Heart right ventricle (tissue), 16 donors: ENCODE results near the gene SCUBE1. TPM values are rescaled to one million over a fixed set of nuclear protein-coding genes. Genes with fewer than 3 reads are reported as not detected.

Experiments
- ATAC-seq, 8 donors: fragments of 200-7000 bp; cut with Tn5 transposase; one replicate each; pipeline ENCODE4 v1.9.1; 2020; ENCODE audit warnings: mild to moderate bottlenecking in 8 of 8, moderate library complexity in 8 of 8, moderate number of reproducible peaks in 1 of 8
- DNase-seq, 2 donors: peaks; one replicate each; pipeline ENCODE4 v3.0.0-alpha.2; 2020
- H3K27ac ChIP-seq, 10 donors: fragments of 200-600 bp; sonication (generic) in 2 of 10; one replicate each; pipeline versions ENCODE4 v1.5.0 to v1.8.0; 2020 to 2022; ENCODE audit warnings: mild to moderate bottlenecking in 3 of 10
- H3K27me3 ChIP-seq, 7 donors: fragments of 200-600 bp; one replicate each; pipeline ENCODE4 v1.8.0; 2021 to 2022; ENCODE audit warnings: mild to moderate bottlenecking in 2 of 7
- H3K36me3 ChIP-seq, 9 donors: fragments of 200-600 bp; sonication (generic) in 1 of 9; one replicate each; pipeline versions ENCODE4 v1.5.0 to v1.8.0; 2020 to 2022; ENCODE audit warnings: mild to moderate bottlenecking in 2 of 9
- H3K4me1 ChIP-seq, 9 donors: fragments of 200-600 bp; sonication (generic) in 1 of 9; one replicate each; pipeline versions ENCODE4 v1.5.0 to v1.8.0; 2020 to 2022; ENCODE audit warnings: mild to moderate bottlenecking in 4 of 9
- H3K4me3 ChIP-seq, 10 donors: fragments of 200-600 bp; sonication (generic) in 2 of 10; one replicate each; pipeline versions ENCODE4 v1.5.0 to v1.8.0; 2020 to 2022; ENCODE audit warnings: mild to moderate bottlenecking in 7 of 10, moderate library complexity in 2 of 10
- H3K9me3 ChIP-seq, 11 donors: fragments of 200-600 bp in 10 of 11; sonication (generic) in 2 of 11; one replicate each; pipeline versions ENCODE4 v1.5.0 to v1.8.0; 2013 to 2022; ENCODE audit warnings: mild to moderate bottlenecking in 2 of 11, control low read depth in 1 of 11, moderate library complexity in 1 of 11
- WGBS, 2 donors: extraction: QIAGEN DNeasy Blood & Tissue Kit; methylation state at CpG; one replicate each; pipeline ENCODE4 v1.1.7; 2013; ENCODE audit warnings: inconsistent platforms in 1 of 2; 5-methylcytosine and 5-hydroxymethylcytosine counted together
- intact Hi-C, 10 donors: fragments of 100-400 bp; cut with DNase I; formaldehyde crosslinking; loops; one replicate each; pipeline versions ENCODE4 v1.11.1 to v1.14.2; 2022
- polyA plus RNA-seq, 2 donors: library from polyadenylated mRNA; stranded (reverse); fragments of 200-250 nt; gene quantifications; one replicate each; pipeline ENCODE4 v1.2.3, GENCODE V29; 2013
- total RNA-seq, 10 donors: library from RNA; stranded (reverse); fragmentation: NEBNext Ultra II Directional in 3 of 10; extraction: Animal tissue kit (Norgen Biotek cat#: 25700) in 3 of 10; gene quantifications; one replicate each; pipeline versions ENCODE4 v1.2.1 to v1.2.4, GENCODE V29; 2021 to 2023
- TF ChIP-seq, protein P1 (sequence below), 9 donors: fragments of 200-600 bp; sonication (generic) in 2 of 9; IDR thresholded peaks; one replicate each; pipeline versions ENCODE4 v1.5.0 to v1.8.0; 2021 to 2022; ENCODE audit warnings: antibody characterized with exemption in 9 of 9, mild to moderate bottlenecking in 5 of 9, moderate library complexity in 1 of 9
- donor health status: Arrhythmogenic right ventricular cardiomyopathy.
- donor health status: ischemic (EF 13 %, LVEDD 7.1; RV severe dilation, severe dysfunction).
- donor health status: healthy with polysubstance abuse.
- donor health status: DM: no; HTN: yes; CAD: no.
- donor health status: DM: no; HTN: no; CAD: no.
- donor health status: ischemic (EF 25% LVEDD 6.9; RV normal size, moderate dysfunction).
- donor health status: ischemic (EF 25% LVEDD 5.7; RV mildly dilated, moderate dysfunction).
- donor health status: healthy.
- donor health status: DM: yes; HTN: yes; CAD: no.
- donor health status: Ischemic cardiomyopathy.
- donor health status: ischemic (EF 35%, LVEDD 5.7; RV mildly dilated, moderate dysfunction).
- donor health status: nonischemic (EF 11% LVEDD 7.7; RV severe dilation, severe dysfunction).
- donor health status: DM: yes; HTN: yes; CAD: no.
- donor health status: PGD.
- donor health status: ischemic (EF 29% LVEDD 5.4; RV normal size, mild dysfunction).
- donor health status: nonischemic (EF 23%, LVEDD 6.1; RV moderate dilation, normal function).

Gene SCUBE1
- total and polyA plus RNA-seq, 12 donors = 0.01 to 0.60 (median 0.13) TPM; not detected in 1

GRCh38 chr22:43150731-43151206, 192.4 kb downstream of the SCUBE1 start:
- TF ChIP-seq, protein P1, sequence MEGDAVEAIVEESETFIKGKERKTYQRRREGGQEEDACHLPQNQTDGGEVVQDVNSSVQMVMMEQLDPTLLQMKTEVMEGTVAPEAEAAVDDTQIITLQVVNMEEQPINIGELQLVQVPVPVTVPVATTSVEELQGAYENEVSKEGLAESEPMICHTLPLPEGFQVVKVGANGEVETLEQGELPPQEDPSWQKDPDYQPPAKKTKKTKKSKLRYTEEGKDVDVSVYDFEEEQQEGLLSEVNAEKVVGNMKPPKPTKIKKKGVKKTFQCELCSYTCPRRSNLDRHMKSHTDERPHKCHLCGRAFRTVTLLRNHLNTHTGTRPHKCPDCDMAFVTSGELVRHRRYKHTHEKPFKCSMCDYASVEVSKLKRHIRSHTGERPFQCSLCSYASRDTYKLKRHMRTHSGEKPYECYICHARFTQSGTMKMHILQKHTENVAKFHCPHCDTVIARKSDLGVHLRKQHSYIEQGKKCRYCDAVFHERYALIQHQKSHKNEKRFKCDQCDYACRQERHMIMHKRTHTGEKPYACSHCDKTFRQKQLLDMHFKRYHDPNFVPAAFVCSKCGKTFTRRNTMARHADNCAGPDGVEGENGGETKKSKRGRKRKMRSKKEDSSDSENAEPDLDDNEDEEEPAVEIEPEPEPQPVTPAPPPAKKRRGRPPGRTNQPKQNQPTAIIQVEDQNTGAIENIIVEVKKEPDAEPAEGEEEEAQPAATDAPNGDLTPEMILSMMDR (IDR thresholded peaks at IDR 0.05) = no peak
- peak in 3 of 8 donors; percentile 1 to 4 (median 4) for ATAC-seq
- Histone ChIP-seq H3K27me3 (no peaks in the 10 kb centered on the region), H3K9me3 (no peaks in the 10 kb centered on the region), H3K36me3 (peaks cover 0 to 13% (median 0%) of the 10 kb centered on the region in 9 donors), H3K27ac (peak overlapping the region in 9 of 10 donors; percentile 83 to 97 (median 90)), H3K4me1 (peaks cover 7 to 78% (median 23%) of the 10 kb centered on the region in 9 donors), H3K4me3 (peak overlapping the region; percentile 58 to 97 (median 78))
- intact Hi-C loops = no loop called here
- no peak for DNase-seq
- WGBS, 2 donors = 69 to 77% methylated on average over 15 of the region's 15 CpGs

- WGBS, 2 donors = 65 to 71% methylated on average over 6 of the region's 6 CpGs
- ATAC-seq (no peak), DNase-seq (no peak)
- H3K4me3 ChIP-seq = no peak overlapping the region
- intact Hi-C loops = loop anchor here in 1 of 10 donors (10.0 kb wide), 1 partner anchor 64 kb away; the partner anchor contains the start of gene TTLL1
- no peaks in the 10 kb centered on the region for H3K27me3 ChIP-seq
- H3K36me3 ChIP-seq = no peaks in the 10 kb centered on the region
- peaks cover 7 to 60% (median 23%) of the 10 kb centered on the region in 9 donors for H3K4me1 ChIP-seq
- no peaks in the 10 kb centered on the region for H3K9me3 ChIP-seq
- H3K27ac ChIP-seq = peak overlapping the region in 1 of 10 donors; percentile 83
- TF ChIP-seq, protein P1 (IDR thresholded peaks at IDR 0.05) = no peak
Observed at GRCh38 chr22:43148581-43148980, 194.6 kb downstream of the SCUBE1 start.

- H3K27ac ChIP-seq = peak overlapping the region in 1 of 10 donors; percentile 83
- H3K4me1 ChIP-seq = peaks cover 6 to 58% (median 24%) of the 10 kb centered on the region in 9 donors
- TF ChIP-seq, protein P1 (IDR thresholded peaks at IDR 0.05) = no peak
- intact Hi-C loops = loop anchor here in 1 of 10 donors (10.0 kb wide), 1 partner anchor 63 kb away; the partner anchor contains the start of gene TTLL1
- no peaks in the 10 kb centered on the region for H3K27me3 ChIP-seq
- WGBS, 2 donors = 64 to 72% methylated on average over 8 of the region's 8 CpGs
- H3K4me3 ChIP-seq = peak overlapping the region in 1 of 10 donors; percentile 14
- H3K9me3 ChIP-seq = no peaks in the 10 kb centered on the region
- DNase-seq (no peak), ATAC-seq (no peak)
- H3K36me3 ChIP-seq = no peaks in the 10 kb centered on the region
Observed at GRCh38 chr22:43147821-43148220, 195.4 kb downstream of the SCUBE1 start.

Other genes with a start within 250 kb of the SCUBE1 start
- under 1 TPM in 5 of 10 donors, not detected in 5; 0.32 to 0.81 (median 0.57) TPM for gene BIK, start 232.6 kb downstream of the SCUBE1 start, total RNA-seq
- under 1 TPM; 0.28 to 0.88 TPM for gene BIK, start 232.6 kb downstream of the SCUBE1 start, polyA plus RNA-seq
- gene MCAT, start 200.0 kb downstream of the SCUBE1 start, total RNA-seq = 10 to 100 TPM; 12.8 to 18.2 (median 15.2) TPM
- 10 to 100 TPM; 17.6 to 33.4 TPM for gene MCAT, start 200.0 kb downstream of the SCUBE1 start, polyA plus RNA-seq
- gene TSPO, start 191.8 kb downstream of the SCUBE1 start, total RNA-seq = 100 to 1,000 TPM in 4 of 10 donors, 10 to 100 TPM in 6; 84.7 to 173 (median 99.0) TPM
- gene TSPO, start 191.8 kb downstream of the SCUBE1 start, polyA plus RNA-seq = 100 to 1,000 TPM; 231 to 258 TPM
- gene TTLL12, start 156.2 kb downstream of the SCUBE1 start, total RNA-seq = 10 to 100 TPM in 4 of 10 donors, 1 to 10 TPM in 6; 8.0 to 18.9 (median 9.6) TPM
- 10 to 100 TPM in 1 of 2 donors, 1 to 10 TPM in 1; 8.1 to 16.7 TPM for gene TTLL12, start 156.2 kb downstream of the SCUBE1 start, polyA plus RNA-seq
- not detected for gene MPPED1, start 68.6 kb upstream of the SCUBE1 start, total RNA-seq
- under 1 TPM in 1 of 2 donors, not detected in 1; 0.01 TPM for gene MPPED1, start 68.6 kb upstream of the SCUBE1 start, polyA plus RNA-seq